GM13976 (cell line): ENCODE measurements around the gene RANBP10.

Experiments used
- DNase-seq: peaks from one replicate; pipeline ENCODE4 v3.0.0; 2012; ENCODE audit warnings: low spot score
- CTCF ChIP-seq: IDR thresholded peaks from 2 replicates; pipeline ENCODE4 v1.5.1; 2012; ENCODE audit warnings: borderline replicate concordance, mild to moderate bottlenecking; ENCODE audit not compliant: insufficient read depth; ENCODE audit errors: extremely low read depth, missing control alignments, control extremely low read depth
- in situ Hi-C: fragments of 300-500 bp; cut with MboI; formaldehyde crosslinking; loops from one replicate; pipeline ENCODE4 v1.12.0; 2022; ENCODE audit warnings: low sequenced_read_pairs, mixed read lengths, inconsistent platforms; ENCODE audit not compliant: unreplicated experiment

RANBP10 gene

GRCh38 chr16:67825906-67826305 lies 19.5 kb upstream of the RANBP10 start:
- DNase-seq = no peak
- in situ Hi-C loops = no loop called here
- no peak for TF ChIP-seq CTCF

GRCh38 chr16:67825119-67825518 lies 18.8 kb upstream of the RANBP10 start:
- DNase-seq = no peak
- in situ Hi-C loops = no loop called here
- TF ChIP-seq CTCF = no peak

GRCh38 chr16:67822511-67822910 lies 16.2 kb upstream of the RANBP10 start:
- TF ChIP-seq CTCF = no peak
- in situ Hi-C loops = loop anchor here (25.0 kb wide), 1 partner anchor 285 kb away; the partner anchor contains the start of gene RIPOR1
- DNase-seq = no peak

- in situ Hi-C loops = loop anchor here (25.0 kb wide), 1 partner anchor 283 kb away; the partner anchor contains the start of gene RIPOR1
- TF ChIP-seq CTCF = no peak
- no peak for DNase-seq
Measured at GRCh38 chr16:67820608-67821259, 14.4 kb upstream of the RANBP10 start.

- TF ChIP-seq CTCF = no peak
- in situ Hi-C loops = loop anchor here (25.0 kb wide), 1 partner anchor 277 kb away; the partner anchor contains the start of gene RIPOR1
- no peak for DNase-seq
Measured at GRCh38 chr16:67814567-67814966, 8.2 kb upstream of the RANBP10 start.

GRCh38 chr16:67811899-67812298 lies 5.5 kb upstream of the RANBP10 start:
- no peak for DNase-seq
- TF ChIP-seq CTCF = no peak
- in situ Hi-C loops = loop anchor here (25.0 kb wide), 1 partner anchor 275 kb away; the partner anchor contains the start of gene RIPOR1

GRCh38 chr16:67807148-67807682 lies 855 bp upstream of the RANBP10 start:
- TF ChIP-seq CTCF = peak; percentile 17
- DNase-seq = no peak
- in situ Hi-C loops = loop anchor here (25.0 kb wide), 1 partner anchor 270 kb away; the partner anchor contains the start of gene RIPOR1
